ENCODE data around the gene MAP2K7.
"Not testable (repeated sequence)": the region's sequence is repeated elsewhere in the genome, so short reads cannot be mapped to it uniquely, and the experiment has no call there.

MAP2K7 gene

GRCh38 chr19:7883796-7884570, 19.7 kb upstream of the MAP2K7 start:
- no peak for DNase-seq (ENCODE audit: low spot score)

- DNase-seq (ENCODE audit: low spot score), result no peak
Measured at GRCh38 chr19:7885818-7886217, 17.9 kb upstream of the MAP2K7 start.

GRCh38 chr19:7887408-7888144, 16.1 kb upstream of the MAP2K7 start:
- DNase-seq (ENCODE audit: low spot score), result no peak

- DNase-seq (ENCODE audit: low spot score), result no peak
Measured at GRCh38 chr19:7888145-7888825, 15.4 kb upstream of the MAP2K7 start, which contains the start of gene LRRC8E. TSS of gene LRRC8E (plus strand) at chr19:7888510. CDS start at chr19:7895604, 7,094 bp downstream.

GRCh38 chr19:7888826-7889217, 14.9 kb upstream of the MAP2K7 start:
- DNase-seq (ENCODE audit: low spot score), result no peak

GRCh38 chr19:7893362-7894101, 10.1 kb upstream of the MAP2K7 start:
- DNase-seq (ENCODE audit: low spot score), result not testable (repeated sequence)

GRCh38 chr19:7894612-7895309, 8.9 kb upstream of the MAP2K7 start:
- DNase-seq (ENCODE audit: low spot score), result no peak

- no peak for DNase-seq (ENCODE audit: low spot score)
Measured at GRCh38 chr19:7895565-7895964, 8.1 kb upstream of the MAP2K7 start.

GRCh38 chr19:7897292-7897691, 6.4 kb upstream of the MAP2K7 start:
- DNase-seq (ENCODE audit: low spot score), result no peak

GRCh38 chr19:7898967-7899366, 4.7 kb upstream of the MAP2K7 start:
- no peak for DNase-seq (ENCODE audit: low spot score)

GRCh38 chr19:7899751-7900378, 3.8 kb upstream of the MAP2K7 start:
- no peak for DNase-seq (ENCODE audit: low spot score)

GRCh38 chr19:7900401-7900870, 3.2 kb upstream of the MAP2K7 start:
- no peak for DNase-seq (ENCODE audit: low spot score)

- DNase-seq (ENCODE audit: low spot score), result no peak
Measured at GRCh38 chr19:7900931-7901330, 2.7 kb upstream of the MAP2K7 start.

GRCh38 chr19:7901337-7901736, 2.3 kb upstream of the MAP2K7 start:
- no peak for DNase-seq (ENCODE audit: low spot score)

- no peak for DNase-seq (ENCODE audit: low spot score)
Measured at GRCh38 chr19:7902796-7903243, 857 bp upstream of the MAP2K7 start.

- no peak for DNase-seq (ENCODE audit: low spot score)
Measured at GRCh38 chr19:7904074-7905020, 670 bp downstream of the MAP2K7 start.

GRCh38 chr19:7905268-7905667, 1.6 kb downstream of the MAP2K7 start:
- no peak for DNase-seq (ENCODE audit: low spot score)

GRCh38 chr19:7905859-7906258, 2.2 kb downstream of the MAP2K7 start:
- DNase-seq (ENCODE audit: low spot score), result no peak

GRCh38 chr19:7907122-7907521, 3.4 kb downstream of the MAP2K7 start:
- DNase-seq (ENCODE audit: low spot score), result no peak

- no peak for DNase-seq (ENCODE audit: low spot score)
Measured at GRCh38 chr19:7907544-7907943, 3.9 kb downstream of the MAP2K7 start.

Data from left forelimb (tissue), 1 donor.